Right lung (tissue), 5 donors: Measurements from ENCODE around the gene DSCAML1. TPM values are rescaled to one million over a fixed set of nuclear protein-coding genes. Genes with fewer than 3 reads are reported as not detected.

Source experiments
- DNase-seq, 2 donors: peaks; one replicate each; pipeline ENCODE4 v3.0.0-alpha.2; 2013
- polyA plus RNA-seq, 5 donors: library from polyadenylated mRNA; unstranded; fragments of 120-200 nt; gene quantifications; one replicate each; pipeline versions ENCODE4 v1.2.1 to v1.2.3, GENCODE V29; 2013; ENCODE audit warnings: inconsistent platforms in 1 of 5, low replicate concordance in 1 of 5; ENCODE audit not compliant: insufficient read length in 5 of 5, insufficient read depth in 1 of 5

The DSCAML1 gene
- polyA plus RNA-seq, 5 donors: 0.85 to 2.1 (median 1.1) TPM

DNA sequence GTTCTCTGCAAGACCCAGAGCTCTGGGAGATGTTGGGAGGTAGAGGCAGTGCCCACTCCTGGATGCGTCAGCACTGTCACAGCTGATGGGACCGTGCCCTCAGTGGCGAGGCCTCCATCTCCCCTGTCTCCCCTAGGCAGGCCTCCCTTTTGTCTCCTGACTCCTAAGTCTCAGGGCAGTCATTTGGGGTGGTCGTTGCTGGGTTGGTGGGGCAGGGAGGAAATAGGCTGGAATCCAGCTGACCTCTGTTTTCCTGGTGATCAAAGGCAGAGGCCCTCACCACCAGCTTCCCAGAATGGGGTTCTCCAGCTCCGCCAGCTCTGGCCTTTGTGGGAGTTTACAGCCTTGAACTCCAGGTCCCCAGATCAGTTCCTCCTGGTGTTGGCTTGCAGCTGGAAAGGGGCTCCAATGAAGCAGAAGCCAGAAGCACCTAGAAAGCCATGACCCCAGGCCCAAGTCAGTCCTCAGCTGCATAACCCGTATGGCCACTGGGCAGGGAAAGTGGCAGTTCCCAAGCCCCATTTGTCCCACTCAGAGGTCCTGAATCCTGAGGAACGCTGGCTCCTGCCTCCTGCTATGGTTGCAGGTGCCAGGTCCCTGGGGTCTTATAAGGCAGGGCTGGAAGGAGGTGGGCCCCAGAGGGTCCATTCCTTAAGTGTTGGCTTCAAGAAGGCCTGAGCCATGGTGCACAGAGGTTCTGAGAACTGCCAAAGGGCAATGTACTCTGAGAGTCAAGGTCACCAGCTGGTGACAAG lies 34.8 kb upstream of the DSCAML1 start:
- DNase-seq: no peak

DNA sequence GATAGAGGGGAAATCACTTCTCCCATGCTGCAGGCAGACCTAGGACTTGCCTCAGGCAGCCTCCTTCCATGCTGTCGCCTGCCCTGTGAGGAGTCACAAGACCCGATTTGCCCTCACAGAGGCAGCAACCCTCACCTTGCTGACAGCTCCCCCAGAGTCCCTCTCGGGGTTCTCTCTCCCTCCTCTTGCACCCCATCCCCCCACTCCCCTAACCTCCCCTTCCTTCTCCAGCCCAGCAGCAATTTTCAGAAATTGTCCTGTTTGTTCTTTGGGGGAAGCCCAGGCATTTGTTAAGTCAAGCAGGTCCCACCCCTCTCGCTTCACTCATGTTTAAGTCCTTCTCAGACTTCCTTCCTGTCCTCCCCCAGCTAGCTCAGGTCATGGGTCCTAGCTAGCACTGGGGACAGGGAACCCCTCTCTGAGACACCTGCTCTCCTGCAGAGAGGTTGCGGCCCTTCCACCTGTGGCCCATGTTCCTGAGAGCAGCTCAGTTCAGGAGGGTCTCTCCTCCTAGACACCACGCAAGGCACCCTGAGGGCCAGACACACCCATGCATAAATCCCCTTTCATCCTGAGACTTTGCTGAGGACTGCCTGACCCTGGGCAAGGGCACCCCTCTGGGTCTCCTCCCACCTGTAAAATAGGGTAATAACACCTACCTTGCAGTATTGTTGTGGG lies 33.8 kb upstream of the DSCAML1 start:
- DNase-seq: no peak

GRCh38 chr11:117830072-117830471 lies 33.1 kb upstream of the DSCAML1 start:
- no peak for DNase-seq

DNA sequence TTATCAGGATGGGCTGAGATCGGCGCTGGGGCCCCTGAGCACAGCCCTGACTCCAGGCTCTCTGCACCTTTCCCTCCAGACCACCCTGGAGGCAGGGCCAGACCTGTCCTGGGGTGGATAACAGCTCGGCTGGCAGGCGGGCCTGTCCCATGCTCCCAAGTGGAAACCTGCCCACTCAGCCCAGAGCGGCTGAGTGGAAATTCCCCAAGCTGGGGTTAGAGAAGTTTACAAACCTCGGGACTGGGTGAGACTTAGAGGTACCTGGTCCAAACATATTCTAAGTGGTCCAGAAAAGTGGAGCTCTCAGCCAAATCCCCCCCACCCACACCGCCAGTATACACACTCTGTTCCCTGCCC lies 32.3 kb upstream of the DSCAML1 start:
- no peak for DNase-seq

DNA sequence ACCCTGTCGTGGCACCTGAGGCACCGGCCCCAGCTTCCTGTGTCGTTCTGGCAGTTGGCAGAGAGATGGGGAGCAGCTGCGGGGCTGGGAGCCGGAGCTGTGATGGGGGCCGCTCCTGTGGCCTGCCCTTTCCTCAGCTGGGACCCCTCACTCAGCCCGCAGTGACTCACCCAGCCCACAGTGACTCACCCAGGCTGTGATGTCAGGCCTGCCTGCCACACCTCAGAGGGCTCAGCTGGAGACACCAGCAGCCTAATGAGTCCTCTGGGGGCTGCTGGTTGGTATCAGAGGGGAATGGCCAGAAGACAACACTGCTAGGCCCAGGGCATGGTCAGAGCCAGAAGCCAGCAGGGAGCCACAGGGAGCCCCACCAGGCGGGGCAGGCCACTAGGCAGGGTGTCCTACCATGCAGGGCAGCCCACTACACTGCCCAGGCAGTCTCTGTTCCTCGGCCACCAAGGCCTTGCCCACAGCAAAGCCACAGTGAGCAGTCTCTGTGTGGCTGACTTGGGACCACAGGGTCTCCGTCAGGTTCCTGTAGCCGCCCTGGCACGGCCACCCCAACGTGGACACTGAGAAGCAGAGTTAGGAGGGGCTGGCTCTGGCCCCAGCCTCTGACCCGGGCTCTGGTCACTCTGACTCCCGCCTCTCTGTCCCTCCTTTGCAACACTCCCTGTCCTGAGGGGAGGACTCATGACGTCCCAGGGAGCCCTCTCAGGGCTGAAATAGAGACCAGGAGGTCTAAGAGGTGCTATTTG lies 31.8 kb upstream of the DSCAML1 start:
- DNase-seq: no peak

DNA sequence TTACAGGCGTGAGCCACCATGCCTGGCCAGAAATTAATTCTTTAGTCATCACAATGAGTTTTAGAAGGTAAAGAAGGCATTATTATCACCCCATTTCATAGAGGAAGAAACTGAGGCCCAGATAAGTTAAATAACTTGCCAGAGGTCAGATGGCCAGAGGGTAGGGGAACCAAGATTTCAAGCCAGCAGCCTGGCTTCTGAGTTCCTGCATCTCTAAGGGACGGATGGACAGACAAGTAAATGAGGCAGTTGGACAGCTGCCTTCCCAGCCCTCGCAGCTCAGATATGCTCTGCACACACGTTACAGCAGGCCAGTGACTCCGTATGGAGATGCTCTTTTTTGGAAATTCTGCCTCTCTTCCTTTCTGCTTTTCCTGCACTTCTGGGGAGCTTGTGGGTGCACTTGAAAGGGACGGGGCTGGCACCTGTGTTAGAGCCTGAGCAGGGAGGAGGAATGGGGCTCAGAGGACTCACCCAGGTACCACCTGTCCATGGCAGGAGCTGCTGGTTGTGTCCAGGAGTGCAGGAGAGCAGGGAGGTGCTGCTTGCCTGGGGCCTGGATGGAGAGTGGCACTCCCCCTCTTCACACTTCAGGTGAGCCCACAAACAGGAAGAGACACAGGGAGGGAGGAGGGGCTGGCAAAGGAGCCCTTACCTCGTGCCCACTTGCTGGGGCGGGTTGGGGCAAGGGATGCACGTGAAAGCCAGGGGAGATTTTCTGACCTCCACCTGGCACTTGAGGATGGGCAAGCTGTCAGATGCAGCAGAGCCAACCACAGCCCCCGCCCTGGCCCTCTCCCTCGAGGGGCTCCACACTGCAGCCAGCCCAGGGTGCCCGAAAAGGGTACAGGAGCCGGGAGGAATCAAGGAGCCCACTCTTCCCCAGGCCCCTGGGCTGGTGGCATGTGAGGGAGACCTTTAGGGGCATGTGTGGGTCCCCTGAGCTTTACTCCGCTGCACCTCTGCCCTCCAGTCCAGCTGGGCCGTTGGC lies 30.8 kb upstream of the DSCAML1 start:
- DNase-seq: no peak

- no peak for DNase-seq
Measured at GRCh38 chr11:117826832-117827231, 29.8 kb upstream of the DSCAML1 start.

- DNase-seq: no peak
Measured at GRCh38 chr11:117826190-117826570, 29.2 kb upstream of the DSCAML1 start.

- DNase-seq: no peak
Measured at GRCh38 chr11:117825538-117826189, 28.6 kb upstream of the DSCAML1 start.

DNA sequence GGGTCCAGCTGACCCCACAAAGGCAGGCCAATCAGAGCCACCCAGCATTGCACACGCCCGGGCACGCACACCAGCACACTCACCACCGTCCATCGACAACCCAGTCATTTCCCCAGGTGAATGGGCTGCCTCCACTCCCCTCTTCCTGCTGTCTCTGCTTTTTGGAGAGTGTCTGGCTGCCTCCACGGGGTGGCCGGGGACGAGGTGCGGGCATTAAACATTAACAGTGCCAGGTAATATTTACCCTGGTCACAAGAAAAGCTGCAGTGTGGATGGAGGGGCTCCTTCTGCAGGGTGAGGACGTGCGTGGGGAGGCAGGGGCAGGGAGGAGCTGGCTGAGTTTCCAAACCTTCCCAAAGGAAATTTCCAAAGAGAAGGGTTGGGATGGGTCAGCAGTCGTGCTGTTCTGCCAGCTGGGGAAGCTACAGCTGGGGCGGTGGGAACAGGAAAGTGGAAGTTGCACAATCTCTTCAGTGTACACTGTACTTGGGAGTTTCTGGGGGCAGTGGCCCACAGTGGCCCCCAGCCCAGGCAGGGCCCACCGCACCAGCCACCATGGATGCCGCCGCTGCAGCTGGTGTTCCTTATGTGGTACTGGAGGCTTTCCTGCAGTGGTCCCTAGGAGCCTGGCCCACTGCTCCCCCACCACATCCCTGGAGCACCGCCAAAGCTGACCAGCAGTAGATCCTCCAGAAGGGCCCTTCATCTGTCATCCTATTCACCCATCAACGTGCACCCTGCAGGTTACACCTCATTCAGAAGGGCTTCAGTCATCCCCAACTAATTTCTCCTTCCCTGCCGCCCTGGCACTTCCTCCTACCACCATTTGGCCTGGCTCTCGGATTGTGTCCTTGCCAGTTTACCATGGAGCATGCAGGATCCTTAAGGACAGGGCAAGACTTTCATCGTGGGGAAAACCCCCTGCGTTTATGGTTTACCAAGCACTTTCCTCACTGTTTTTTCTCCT lies 27.8 kb upstream of the DSCAML1 start, which contains the start of gene FXYD2:
Gene FXYD2, minus strand, starts transcription at position 174 of the 967 bp plus-strand sequence. Its CDS starts 66 bp downstream, at position 108.
- DNase-seq: peak; percentile 80 to 83

GRCh38 chr11:117823946-117824420 lies 27.0 kb upstream of the DSCAML1 start:
- peak; percentile 86 for DNase-seq

GRCh38 chr11:117823294-117823945 lies 26.4 kb upstream of the DSCAML1 start:
- no peak for DNase-seq

- DNase-seq: no peak
Measured at GRCh38 chr11:117822074-117823033, 25.3 kb upstream of the DSCAML1 start.

DNA sequence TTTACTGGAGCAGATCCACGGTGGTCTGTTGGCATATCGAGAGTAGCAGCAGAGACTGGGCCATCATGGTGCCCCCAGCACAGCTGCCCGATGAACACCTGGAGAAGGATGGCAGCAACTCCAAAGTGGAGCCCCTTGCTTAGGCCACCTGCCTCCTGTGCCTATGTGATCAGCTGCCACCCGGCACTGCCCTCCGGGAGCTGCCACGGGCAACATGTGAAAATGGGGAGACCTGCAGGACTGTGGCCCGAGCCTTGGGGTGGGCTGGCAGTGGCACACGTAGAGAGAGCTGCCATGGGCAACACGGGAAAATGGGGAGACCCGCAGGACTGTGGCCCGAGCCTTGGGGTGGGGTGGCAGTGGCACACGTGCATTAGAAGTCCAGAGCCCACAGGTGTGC lies 24.4 kb upstream of the DSCAML1 start:
- no peak for DNase-seq

GRCh38 chr11:117820516-117820915 lies 23.5 kb upstream of the DSCAML1 start:
- DNase-seq: no peak

DNA sequence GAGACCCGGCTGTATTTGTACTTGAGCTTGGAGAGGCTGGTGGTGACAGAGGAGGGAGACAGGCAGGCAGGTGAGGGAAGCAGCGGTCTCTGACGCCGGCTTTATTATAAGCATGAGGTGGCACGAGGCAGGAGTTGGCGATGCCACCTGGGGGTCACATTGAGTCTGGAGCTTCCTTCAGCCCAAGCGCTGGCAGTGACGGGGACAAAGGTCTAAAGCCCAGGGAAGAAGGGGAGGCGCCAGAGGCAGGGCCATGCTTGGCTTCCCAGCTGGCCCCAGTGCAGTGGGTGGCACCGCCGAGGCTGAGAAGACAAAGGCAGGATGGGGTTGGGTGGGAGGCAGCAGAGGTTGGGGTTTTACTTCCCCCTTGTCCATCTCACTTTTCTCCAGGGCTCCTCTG lies 23.1 kb upstream of the DSCAML1 start:
- DNase-seq: no peak
